DMS53 (cell line): ENCODE data around the gene SLC26A6.
A peak's percentile ranks its signal among the peaks of the same experiment; 100 is the strongest.

ENCODE experiments used
- DNase-seq: peaks from one replicate; lab custom pipeline; 2025; lab: John Stamatoyannopoulos, UW

SLC26A6 gene, protein sequence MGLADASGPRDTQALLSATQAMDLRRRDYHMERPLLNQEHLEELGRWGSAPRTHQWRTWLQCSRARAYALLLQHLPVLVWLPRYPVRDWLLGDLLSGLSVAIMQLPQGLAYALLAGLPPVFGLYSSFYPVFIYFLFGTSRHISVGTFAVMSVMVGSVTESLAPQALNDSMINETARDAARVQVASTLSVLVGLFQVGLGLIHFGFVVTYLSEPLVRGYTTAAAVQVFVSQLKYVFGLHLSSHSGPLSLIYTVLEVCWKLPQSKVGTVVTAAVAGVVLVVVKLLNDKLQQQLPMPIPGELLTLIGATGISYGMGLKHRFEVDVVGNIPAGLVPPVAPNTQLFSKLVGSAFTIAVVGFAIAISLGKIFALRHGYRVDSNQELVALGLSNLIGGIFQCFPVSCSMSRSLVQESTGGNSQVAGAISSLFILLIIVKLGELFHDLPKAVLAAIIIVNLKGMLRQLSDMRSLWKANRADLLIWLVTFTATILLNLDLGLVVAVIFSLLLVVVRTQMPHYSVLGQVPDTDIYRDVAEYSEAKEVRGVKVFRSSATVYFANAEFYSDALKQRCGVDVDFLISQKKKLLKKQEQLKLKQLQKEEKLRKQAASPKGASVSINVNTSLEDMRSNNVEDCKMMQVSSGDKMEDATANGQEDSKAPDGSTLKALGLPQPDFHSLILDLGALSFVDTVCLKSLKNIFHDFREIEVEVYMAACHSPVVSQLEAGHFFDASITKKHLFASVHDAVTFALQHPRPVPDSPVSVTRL

DNA sequence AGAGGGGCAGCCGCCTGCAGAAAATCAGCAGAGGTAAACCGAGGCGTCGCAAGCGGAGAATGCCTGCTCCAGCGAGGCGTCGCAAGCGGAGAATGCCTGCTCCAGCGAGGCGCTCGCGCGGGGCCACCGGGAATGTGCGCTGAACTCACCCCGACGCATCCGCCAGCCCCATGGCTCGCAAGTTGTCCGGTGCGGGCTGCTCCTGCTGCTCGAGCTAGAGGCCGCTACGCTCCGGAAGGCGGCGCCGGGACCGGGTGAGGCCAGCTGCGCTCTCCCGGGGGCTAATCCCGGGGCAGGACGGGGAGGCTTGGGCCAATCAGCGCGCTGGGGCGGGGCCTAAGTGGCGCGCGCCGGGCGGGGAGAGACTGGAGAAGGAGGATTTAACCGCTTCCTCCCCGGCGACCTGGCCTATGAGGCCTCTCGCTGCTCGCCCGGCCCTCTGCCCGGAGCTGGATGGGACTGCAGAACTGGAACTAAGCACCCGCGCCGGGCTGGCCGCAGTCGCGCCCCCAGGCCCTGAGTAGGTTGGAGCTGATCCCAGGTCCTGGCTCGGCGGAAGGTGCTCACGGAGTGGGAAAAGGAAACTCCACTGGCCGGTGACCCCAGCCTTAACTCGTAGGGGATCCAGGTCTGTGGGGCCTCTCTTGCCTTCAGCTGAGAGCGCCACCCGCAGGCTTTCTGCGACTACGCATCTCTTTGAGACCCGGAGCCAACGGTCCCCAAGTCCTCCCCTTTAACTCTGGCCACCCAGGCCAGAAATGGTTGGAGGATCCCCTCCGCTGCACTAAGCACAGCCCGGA, at the start of gene SLC26A6:
Gene SLC26A6 (minus strand): TSS at position 240 of the 800 bp plus-strand sequence. CDS start 68 bp downstream, at position 172.
- DNase-seq: peak; percentile 92

DNA sequence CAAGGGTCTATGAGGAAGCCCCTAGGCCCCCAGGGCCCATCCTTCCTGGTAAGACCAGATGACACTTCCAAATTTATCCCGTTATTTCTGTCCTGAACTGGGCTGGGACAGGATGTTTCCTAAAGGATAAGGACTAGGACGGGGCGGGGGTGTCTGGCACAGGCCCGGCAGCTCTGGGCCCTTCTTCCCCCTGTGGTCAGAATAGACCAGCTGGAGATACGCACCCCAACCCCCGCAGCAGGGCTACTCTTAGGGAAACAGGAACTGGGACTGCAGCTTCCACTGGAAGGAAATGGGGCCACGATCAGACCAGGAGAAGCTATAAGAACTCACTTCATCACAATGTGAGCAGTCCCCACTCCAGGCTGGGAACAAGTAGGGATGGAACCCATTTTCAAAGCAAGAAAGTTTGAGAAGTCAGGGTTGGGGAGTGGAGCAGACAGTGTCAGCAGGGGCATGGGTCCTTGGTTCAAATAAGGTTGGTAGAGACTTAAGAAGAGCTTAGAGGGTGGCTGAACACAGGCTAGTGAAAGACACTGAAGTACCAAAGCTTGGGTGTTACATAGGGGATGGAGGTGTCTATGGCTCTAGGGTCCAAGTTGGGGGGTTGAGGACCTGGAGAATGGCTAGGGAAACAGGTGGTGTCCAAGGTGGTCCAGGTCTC, 49.4 kb upstream of the SLC26A6 start:
- no peak for DNase-seq

GRCh38 chr3:48684054-48684349, 48.7 kb upstream of the SLC26A6 start:
- DNase-seq: no peak

DNA sequence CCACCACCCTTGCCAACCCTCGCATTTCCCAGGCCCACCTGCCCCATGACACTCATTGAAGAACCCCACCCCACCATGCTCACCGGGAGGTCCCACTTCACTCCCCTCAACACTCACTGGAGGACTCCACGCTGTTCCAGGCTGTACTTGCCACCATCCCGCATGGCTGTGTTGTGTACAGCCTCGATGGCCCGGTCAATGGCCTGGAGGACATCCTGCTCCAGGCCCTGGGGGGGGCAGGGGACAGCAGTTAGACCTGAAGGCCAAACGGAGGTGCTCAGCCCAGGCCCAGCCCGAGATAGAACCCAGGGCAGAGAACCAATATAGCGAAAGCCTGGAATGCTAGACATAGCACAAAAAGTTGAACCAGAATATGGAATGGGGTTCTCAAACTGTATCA, 47.5 kb upstream of the SLC26A6 start:
- no peak for DNase-seq

- DNase-seq: no peak
Observed at GRCh38 chr3:48681974-48682610, 46.8 kb upstream of the SLC26A6 start.

DNA sequence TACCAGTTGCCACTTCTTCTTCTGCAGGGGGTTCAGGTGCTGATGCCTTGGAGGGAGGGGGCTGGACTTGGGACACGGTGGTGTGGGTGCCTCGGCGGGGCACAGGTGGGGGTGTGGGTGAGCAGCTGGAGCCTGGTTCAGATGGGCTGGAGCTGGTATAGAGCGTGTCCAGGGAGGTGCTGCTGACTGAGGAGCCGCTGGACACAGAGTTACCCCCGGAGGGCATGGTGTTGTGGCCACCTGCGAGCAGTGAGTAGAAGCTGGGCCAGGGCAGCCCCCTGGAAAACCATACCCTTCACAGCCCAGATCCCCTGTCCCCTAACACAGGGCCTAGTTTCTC, 46.2 kb upstream of the SLC26A6 start:
- no peak for DNase-seq

DNA sequence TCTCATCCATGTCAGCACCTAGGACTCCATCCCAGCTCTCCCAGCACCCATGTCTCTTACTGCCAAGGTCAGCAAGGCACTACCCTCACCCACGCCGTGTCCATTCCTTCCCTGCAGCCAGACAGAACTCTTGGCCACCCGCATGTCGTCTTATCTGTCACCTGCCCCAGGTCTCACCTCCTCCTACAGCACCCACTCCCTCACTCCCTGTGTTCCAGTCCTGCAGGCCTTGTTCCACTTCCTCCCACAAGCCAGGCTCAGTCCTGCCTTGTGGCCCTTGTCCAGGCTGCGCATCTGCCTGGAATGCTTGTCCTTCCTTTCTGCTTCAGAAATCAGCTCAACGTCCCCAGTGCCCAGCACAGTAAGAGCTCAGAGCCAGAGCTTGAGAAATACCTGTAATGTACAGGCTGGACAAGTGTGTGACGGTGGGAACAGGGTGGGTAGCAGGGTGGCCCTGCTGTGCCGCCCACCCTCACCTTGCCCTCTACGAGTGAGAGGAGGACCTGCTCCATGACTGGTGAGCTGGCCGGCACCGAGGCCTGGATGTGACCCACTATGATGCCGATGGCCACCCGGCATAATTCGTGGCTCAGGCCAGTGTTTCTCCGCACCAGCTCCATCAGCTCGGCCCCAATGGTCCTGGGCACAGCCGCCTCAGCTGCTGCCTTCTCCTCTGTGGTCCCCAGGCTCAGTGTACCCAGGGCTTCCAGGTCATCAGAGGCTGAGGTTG, 45.7 kb upstream of the SLC26A6 start:
- no peak for DNase-seq

DNA sequence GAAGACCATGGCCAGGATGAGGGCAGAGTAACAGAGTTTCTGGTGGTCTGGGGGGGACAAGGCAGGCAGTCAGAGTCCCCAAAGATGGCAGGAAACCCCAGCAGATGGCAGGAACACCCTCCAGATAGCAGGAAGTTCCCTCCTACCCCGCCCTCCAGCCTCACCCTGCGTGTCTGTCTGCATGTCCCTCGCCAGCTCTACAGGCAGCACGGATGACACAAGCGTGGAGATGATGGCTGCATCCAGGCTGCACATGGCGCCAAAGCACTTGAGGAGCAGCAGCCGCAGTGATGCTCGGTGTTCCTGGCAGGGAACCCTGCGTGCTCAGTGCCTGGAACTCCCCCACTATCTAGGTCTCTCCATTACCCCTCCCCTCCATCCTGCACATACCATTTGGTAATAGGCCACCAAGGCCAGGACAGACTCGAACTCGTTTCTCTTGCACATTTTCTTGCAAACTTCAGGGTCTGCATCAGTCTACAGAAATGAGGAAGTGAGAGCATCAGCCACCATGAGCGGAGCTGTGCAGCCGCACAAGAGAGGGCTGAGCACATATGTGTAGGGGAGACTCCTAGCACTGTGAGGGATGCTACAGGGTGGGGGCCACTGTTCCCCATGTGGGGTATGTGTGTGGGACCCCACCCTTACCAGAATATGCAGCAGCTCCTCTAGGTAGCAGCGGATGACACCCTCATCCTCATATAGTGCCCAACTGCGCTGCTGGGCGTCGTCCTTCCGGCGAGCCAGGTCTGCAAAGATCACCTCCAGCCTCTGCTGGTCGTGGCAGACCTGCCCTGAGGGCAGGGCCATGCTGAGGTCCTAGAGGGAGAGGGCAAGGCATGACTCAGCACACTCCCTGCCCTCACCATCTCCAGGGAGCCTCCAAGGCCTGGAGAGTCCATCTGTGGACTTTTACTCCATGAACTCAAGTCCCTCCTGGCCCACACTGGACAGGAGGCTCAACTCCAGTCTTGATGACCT, 44.4 kb upstream of the SLC26A6 start:
- no peak for DNase-seq

- no peak for DNase-seq
Observed at GRCh38 chr3:48678566-48679380, 43.5 kb upstream of the SLC26A6 start.

- no peak for DNase-seq
Observed at GRCh38 chr3:48678056-48678455, 42.8 kb upstream of the SLC26A6 start.

GRCh38 chr3:48674505-48674904, 39.2 kb upstream of the SLC26A6 start:
- DNase-seq: no peak

DNA sequence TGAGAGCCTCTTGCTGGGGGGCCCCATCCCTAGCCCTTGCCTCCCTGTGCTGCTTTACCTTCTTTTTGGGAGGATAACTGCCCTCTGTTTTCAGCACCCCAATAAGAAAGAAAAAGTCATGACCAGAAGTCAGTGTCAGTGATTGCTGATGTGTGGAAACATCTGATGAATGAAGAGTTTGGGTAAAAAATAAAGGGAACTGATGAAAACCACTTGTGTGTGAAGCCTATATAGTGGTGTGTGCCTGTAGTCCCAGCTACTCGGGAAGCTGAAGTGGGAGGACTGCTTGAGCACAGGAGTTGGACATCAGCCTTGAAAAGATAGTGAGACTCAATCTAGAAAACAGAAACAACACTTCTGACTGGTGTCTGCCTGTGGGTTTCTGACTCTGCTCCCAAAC, 37.3 kb upstream of the SLC26A6 start:
- no peak for DNase-seq

GRCh38 chr3:48664929-48665328, 29.7 kb upstream of the SLC26A6 start:
- no peak for DNase-seq

- no peak for DNase-seq
Observed at GRCh38 chr3:48664313-48664644, 29.0 kb upstream of the SLC26A6 start.

- DNase-seq: peak; percentile 96
Observed at GRCh38 chr3:48663489-48664312, 28.4 kb upstream of the SLC26A6 start.

GRCh38 chr3:48662753-48663488, 27.7 kb upstream of the SLC26A6 start, which contains the start of gene CELSR3:
CELSR3 (minus strand) TSS chr3:48662886; CDS start chr3:48662634, 252 bp downstream.
- DNase-seq: peak; percentile 88

GRCh38 chr3:48662145-48662752, 27.0 kb upstream of the SLC26A6 start:
- no peak for DNase-seq
